Activated CD8-positive, alpha-beta memory T cell treated with anti-CD3 and anti-CD28 coated beads for 24 hours (primary cell): ENCODE measurements around the gene SYNGR1.
"Not testable (repeated sequence)": the region's sequence is repeated elsewhere in the genome, so short reads cannot be mapped to it uniquely, and the experiment has no call there.

Source experiments
- DNase-seq: peaks from one replicate; pipeline ENCODE4 v3.0.0-alpha.2; 2020

Gene SYNGR1

GRCh38 chr22:39351689-39352214 lies 2.0 kb downstream of the SYNGR1 start:
- DNase-seq, result no peak

GRCh38 chr22:39352306-39352891 lies 2.6 kb downstream of the SYNGR1 start:
- no peak for DNase-seq

- DNase-seq, result no peak
Observed at GRCh38 chr22:39353346-39353745, 3.6 kb downstream of the SYNGR1 start.

GRCh38 chr22:39355080-39355479 lies 5.3 kb downstream of the SYNGR1 start:
- DNase-seq, result no peak

GRCh38 chr22:39355805-39356204 lies 6.0 kb downstream of the SYNGR1 start:
- DNase-seq, result not testable (repeated sequence)

GRCh38 chr22:39356464-39356863 lies 6.7 kb downstream of the SYNGR1 start:
- DNase-seq, result no peak

GRCh38 chr22:39357110-39358108 lies 7.6 kb downstream of the SYNGR1 start:
- not testable (repeated sequence) for DNase-seq

- DNase-seq, result not testable (repeated sequence)
Observed at GRCh38 chr22:39358197-39358596, 8.4 kb downstream of the SYNGR1 start.

- DNase-seq, result no peak
Observed at GRCh38 chr22:39359659-39360195, 9.9 kb downstream of the SYNGR1 start.

GRCh38 chr22:39360242-39360641 lies 10.5 kb downstream of the SYNGR1 start:
- no peak for DNase-seq

- no peak for DNase-seq
Observed at GRCh38 chr22:39360674-39361413, 11.1 kb downstream of the SYNGR1 start.

- no peak for DNase-seq
Observed at GRCh38 chr22:39361496-39361895, 11.7 kb downstream of the SYNGR1 start.

- DNase-seq, result no peak
Observed at GRCh38 chr22:39362271-39362670, 12.5 kb downstream of the SYNGR1 start.

GRCh38 chr22:39362932-39363331 lies 13.1 kb downstream of the SYNGR1 start:
- no peak for DNase-seq

- DNase-seq, result no peak
Observed at GRCh38 chr22:39363751-39364515, 14.1 kb downstream of the SYNGR1 start.

GRCh38 chr22:39364714-39365491 lies 15.1 kb downstream of the SYNGR1 start:
- no peak for DNase-seq

GRCh38 chr22:39365492-39365780 lies 15.6 kb downstream of the SYNGR1 start:
- no peak for DNase-seq

GRCh38 chr22:39367035-39367434 lies 17.2 kb downstream of the SYNGR1 start:
- no peak for DNase-seq

GRCh38 chr22:39368461-39368911 lies 18.7 kb downstream of the SYNGR1 start:
- no peak for DNase-seq

- no peak for DNase-seq
Observed at GRCh38 chr22:39369186-39369585, 19.4 kb downstream of the SYNGR1 start.

GRCh38 chr22:39369586-39369985 lies 19.8 kb downstream of the SYNGR1 start:
- no peak for DNase-seq
